VCaP (cell line): ENCODE measurements around the gene RPLP2.

Source experiments
- H3K27ac ChIP-seq: fragments of 450-650 bp; 2 replicates; pipeline ENCODE4 v1.5.1; 2017
- CTCF ChIP-seq: fragments of 450-650 bp; conservative IDR thresholded peaks from 2 replicates; pipeline ENCODE4 v1.5.1; 2017; ENCODE audit warnings: mild to moderate bottlenecking, moderate library complexity

The RPLP2 gene

DNA sequence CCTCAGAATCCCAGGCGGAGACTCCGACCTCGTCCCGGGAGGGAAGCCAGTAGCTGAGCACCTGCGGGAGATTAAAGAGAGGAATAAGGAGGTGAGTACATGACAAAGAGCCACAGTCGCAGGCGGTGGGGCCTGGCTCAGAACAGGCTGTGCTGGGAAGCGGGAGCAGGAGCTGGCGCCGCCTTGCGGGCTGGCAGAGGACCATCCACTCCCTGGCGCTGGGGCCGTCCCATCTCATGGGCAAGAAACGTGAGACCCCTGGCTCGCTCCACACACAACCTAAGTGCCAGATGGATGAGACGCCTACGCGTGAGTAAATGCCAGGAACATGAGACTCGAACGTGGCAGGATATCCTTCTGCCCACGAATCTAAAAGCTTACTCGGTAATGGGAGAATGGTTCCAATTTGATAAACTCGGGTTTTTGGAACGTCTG lies 26.2 kb upstream of the RPLP2 start:
- peak; percentile 73 for TF ChIP-seq CTCF
- H3K27ac ChIP-seq = no peak overlapping the region

DNA sequence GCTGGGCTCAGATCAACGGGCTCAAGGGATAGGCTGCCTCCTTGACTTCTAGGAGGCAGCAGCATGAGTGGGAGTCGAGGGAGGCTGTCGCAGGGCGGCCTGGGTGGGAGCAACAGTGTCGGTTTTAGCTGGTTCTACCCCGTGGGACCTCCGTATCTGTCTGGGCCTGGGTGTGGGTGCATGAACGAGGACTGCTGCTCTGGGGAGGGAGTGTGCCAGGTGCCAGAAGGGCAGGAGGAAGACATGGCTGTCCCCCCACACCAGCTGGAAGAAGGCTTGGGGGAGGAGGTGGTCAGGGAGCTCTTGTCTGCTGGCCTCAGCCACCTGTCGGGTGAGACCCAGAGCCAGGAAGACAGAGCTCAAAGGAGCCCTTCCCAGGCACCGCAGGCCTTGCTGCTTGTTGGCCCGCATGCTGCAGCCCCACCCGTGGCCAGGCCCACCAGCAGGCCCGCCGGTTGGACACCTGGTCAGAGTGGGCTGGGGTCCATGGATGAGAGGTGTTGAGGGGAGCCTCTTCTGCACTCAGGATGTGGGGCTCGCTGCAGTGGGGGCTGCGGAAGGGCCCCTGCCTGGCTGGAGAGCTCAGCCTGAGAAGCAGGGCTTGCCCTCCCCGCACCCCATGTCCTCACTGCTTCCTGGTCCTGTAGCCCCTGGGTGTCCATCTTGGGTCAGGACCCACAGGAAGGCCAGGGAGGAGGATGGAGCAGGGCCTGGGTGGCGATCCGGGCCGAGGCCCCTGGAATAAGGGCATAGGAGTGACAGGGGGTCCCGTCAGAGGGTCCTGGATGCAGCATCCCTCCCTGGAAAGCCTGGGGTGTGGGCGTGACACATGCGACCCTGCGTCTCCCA lies 23.3 kb upstream of the RPLP2 start:
- H3K27ac ChIP-seq = no peak overlapping the region
- TF ChIP-seq CTCF = no peak

DNA sequence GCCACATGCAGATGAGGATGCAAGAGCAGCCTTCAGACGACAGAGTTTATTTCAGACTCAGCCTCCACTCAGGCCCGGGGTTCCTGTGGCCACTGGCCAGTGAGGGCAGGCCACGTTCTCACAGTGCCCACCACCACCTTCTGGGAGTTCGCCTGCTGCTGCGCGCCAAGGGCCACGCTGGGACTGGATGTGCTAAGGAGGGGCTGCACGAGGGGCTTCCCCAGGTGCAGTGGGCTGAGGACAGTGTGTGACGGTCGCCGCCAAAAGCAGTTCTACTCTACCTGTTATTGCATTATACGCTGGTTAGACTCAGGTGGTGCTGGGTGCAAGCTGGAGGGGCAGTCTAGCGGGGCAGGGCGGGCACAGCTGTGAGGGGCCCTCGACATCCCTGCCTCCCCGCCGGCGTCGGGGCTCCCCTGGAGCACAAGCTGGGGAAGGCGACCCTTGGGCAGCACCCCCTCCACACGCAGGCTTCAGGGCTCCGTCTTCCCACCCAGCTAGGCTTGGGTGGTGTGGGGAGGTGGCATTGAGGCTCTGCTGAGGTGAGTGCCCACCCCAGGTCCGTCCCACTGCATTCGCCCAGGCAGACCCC lies 22.6 kb upstream of the RPLP2 start:
- H3K27ac ChIP-seq = no peak overlapping the region
- TF ChIP-seq CTCF = no peak

- TF ChIP-seq CTCF = no peak
- no peak overlapping the region for H3K27ac ChIP-seq
Observed at GRCh38 chr11:788009-788640, 21.6 kb upstream of the RPLP2 start.

DNA sequence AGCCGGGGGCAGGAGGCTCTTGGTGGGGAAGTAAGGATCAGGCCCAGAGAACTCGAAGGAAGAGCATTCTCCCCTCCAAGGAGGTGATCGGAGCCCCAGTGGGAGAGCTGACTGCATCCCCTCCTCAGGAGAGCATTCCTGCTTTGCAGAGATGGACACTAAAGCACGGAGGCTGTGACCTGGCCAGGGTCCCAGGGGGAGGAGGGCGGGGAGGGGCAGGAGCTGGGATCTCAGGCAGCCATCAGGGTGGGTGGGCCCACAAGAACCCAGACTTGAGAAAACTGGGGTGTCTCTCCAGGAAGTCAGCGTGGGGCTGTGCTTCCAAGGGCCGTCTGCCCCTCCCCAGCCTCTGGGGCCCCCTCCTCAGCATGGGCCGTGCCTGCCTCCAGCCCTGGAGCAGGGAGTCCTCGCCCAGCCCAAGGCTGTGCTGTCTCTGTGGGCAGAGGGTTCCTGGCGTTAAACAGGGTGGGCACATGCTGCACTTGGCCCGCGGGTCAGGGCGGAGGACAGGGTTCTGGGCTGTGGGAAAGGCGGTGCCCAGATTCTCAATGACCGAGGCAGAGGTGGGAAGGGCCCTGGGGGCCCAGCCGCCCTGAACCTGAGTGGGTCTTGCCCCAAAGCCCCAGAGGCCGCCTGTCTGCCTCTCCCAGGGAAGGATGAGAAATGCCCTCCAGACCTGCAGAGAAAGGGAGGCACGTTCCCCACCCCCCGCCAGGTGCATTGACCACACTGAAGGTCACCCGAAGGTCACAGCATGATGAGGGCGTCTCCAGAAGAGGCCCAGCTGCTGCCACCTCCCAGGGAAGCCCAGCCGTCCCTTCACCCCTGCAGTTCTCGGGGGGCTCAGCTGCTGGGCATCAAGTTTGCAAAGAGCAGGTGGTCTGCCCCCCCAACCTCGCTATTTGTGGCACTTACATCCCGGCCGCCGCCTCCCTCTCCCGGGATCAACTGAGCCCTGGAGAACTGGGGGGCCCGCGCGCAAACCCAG lies 20.5 kb upstream of the RPLP2 start:
- no peak overlapping the region for H3K27ac ChIP-seq
- no peak for TF ChIP-seq CTCF

- TF ChIP-seq CTCF = no peak
- no peak within 1 kb of the TSS for H3K27ac ChIP-seq
Observed at GRCh38 chr11:789943-790342, 19.8 kb upstream of the RPLP2 start, which contains the start of gene CEND1. Gene CEND1 (minus strand): TSS chr11:790090. CDS start chr11:788576, 1,514 bp downstream.
